HEK293 (cell line): ENCODE results near the gene PBX3.
"Not testable (repeated sequence)": the region's sequence is repeated elsewhere in the genome, so short reads cannot be mapped to it uniquely, and the experiment has no call there.

ENCODE experiments used
- CTCF ChIA-PET: fragments of 350-600 bp; formaldehyde crosslinking; extraction: SDS; loops from one replicate; lab custom pipeline; 2021; ENCODE audit warnings: antibody characterized with exemption; lab: Yijun Ruan, JAX
- POLR2A ChIA-PET: fragments of 300-600 bp; formaldehyde crosslinking; extraction: SDS; loops from one replicate; lab custom pipeline; 2020; ENCODE audit warnings: antibody characterized with exemption, inconsistent platforms; lab: Yijun Ruan, JAX
- H3K27ac ChIP-seq: fragments of 200-500 bp; sonication (Bioruptor generic); 2 replicates; pipeline ENCODE4 v1.5.1; 2014; ENCODE audit warnings: low read depth, low read length, control low read depth, inconsistent platforms; ENCODE audit errors: extremely low read depth
- H3K36me3 ChIP-seq, 2 experiments: fragments of 200-500 bp in 1 of 2; sonication (Bioruptor generic) in 1 of 2; 1 replicate in 1 of 2; 2 replicates in 1 of 2; pipeline ENCODE4 v1.5.1; 2014 to 2017; ENCODE audit warnings: inconsistent platforms in 2 of 2, low read length in 2 of 2; ENCODE audit not compliant: control insufficient read depth in 2 of 2, insufficient read depth in 1 of 2
- H3K4me1 ChIP-seq: fragments of 200-500 bp; sonication (Bioruptor generic); 2 replicates; pipeline ENCODE4 v1.5.1; 2014; ENCODE audit warnings: mild to moderate bottlenecking, low read length, inconsistent platforms; ENCODE audit not compliant: control insufficient read depth, insufficient read depth
- H3K4me3 ChIP-seq: 2 replicates; pipeline ENCODE4 v1.5.1; 2011; ENCODE audit warnings: low read depth, mild to moderate bottlenecking, control low read depth, low read length, moderate library complexity
- H3K9me3 ChIP-seq: fragments of 200-500 bp; sonication (Bioruptor generic); 2 replicates; pipeline ENCODE4 v1.5.1; 2014; ENCODE audit warnings: low read depth, low read length, inconsistent platforms; ENCODE audit not compliant: control insufficient read depth, insufficient read depth
- EGR2 ChIP-seq: fragments of 450-650 bp; formaldehyde crosslinking; IDR thresholded peaks from 2 replicates; pipeline ENCODE4 v1.5.1; 2016; ENCODE audit warnings: low read depth, missing biosample characterization, missing genetic modification characterization
- GLIS1 ChIP-seq: fragments of 450-650 bp; formaldehyde crosslinking; IDR thresholded peaks from 2 replicates; pipeline ENCODE4 v1.5.1; 2016; ENCODE audit warnings: missing biosample characterization, missing genetic modification characterization
- GLIS2 ChIP-seq: fragments of 450-650 bp; formaldehyde crosslinking; IDR thresholded peaks from 2 replicates; pipeline ENCODE4 v1.5.1; 2016; ENCODE audit warnings: missing biosample characterization, missing genetic modification characterization
- OVOL3 ChIP-seq: fragments of 450-650 bp; formaldehyde crosslinking; IDR thresholded peaks from 2 replicates; pipeline ENCODE4 v1.5.1; 2016; ENCODE audit warnings: missing biosample characterization, missing genetic modification characterization
- PRDM1 ChIP-seq: fragments of 450-650 bp; formaldehyde crosslinking; IDR thresholded peaks from 2 replicates; pipeline ENCODE4; 2016; ENCODE audit warnings: missing biosample characterization, missing genetic modification characterization
- ZEB2 ChIP-seq: fragments of 450-650 bp; formaldehyde crosslinking; IDR thresholded peaks from 2 replicates; pipeline ENCODE4 v1.5.1; 2016; ENCODE audit warnings: missing biosample characterization, missing genetic modification characterization
- ZFP3 ChIP-seq: fragments of 450-650 bp; formaldehyde crosslinking; IDR thresholded peaks from 2 replicates; pipeline ENCODE4 v1.5.1; 2016; ENCODE audit warnings: low read depth, missing biosample characterization, missing genetic modification characterization
- ZIC2 ChIP-seq: fragments of 450-650 bp; formaldehyde crosslinking; IDR thresholded peaks from 2 replicates; pipeline ENCODE4 v1.5.1; 2016; ENCODE audit warnings: missing biosample characterization, missing genetic modification characterization
- ZNF138 ChIP-seq: fragments of 450-650 bp; formaldehyde crosslinking; IDR thresholded peaks from 2 replicates; pipeline ENCODE4 v1.5.1; 2016; ENCODE audit warnings: missing biosample characterization, missing genetic modification characterization, borderline replicate concordance
- ZNF146 ChIP-seq: fragments of 450-650 bp; formaldehyde crosslinking; IDR thresholded peaks from 2 replicates; pipeline ENCODE4 v1.5.1; 2016; ENCODE audit warnings: missing biosample characterization, missing genetic modification characterization
- ZNF155 ChIP-seq: fragments of 450-650 bp; formaldehyde crosslinking; IDR thresholded peaks from 2 replicates; pipeline ENCODE4 v1.5.1; 2016; ENCODE audit warnings: missing biosample characterization, missing genetic modification characterization
- ZNF302 ChIP-seq: fragments of 450-650 bp; formaldehyde crosslinking; IDR thresholded peaks from 2 replicates; pipeline ENCODE4 v1.5.1; 2016; ENCODE audit warnings: missing biosample characterization, missing genetic modification characterization, low read depth
- ZNF555 ChIP-seq: fragments of 450-650 bp; formaldehyde crosslinking; conservative IDR thresholded peaks from 2 replicates; pipeline ENCODE4 v1.5.1; 2017; ENCODE audit warnings: missing biosample characterization, mild to moderate bottlenecking, missing genetic modification characterization, inconsistent platforms
- ZNF660 ChIP-seq: fragments of 450-650 bp; IDR thresholded peaks from 2 replicates; pipeline ENCODE4 v1.5.1; 2018; ENCODE audit warnings: missing biosample characterization, mild to moderate bottlenecking, missing genetic modification characterization
- ZNF670 ChIP-seq: fragments of 450-650 bp; formaldehyde crosslinking; IDR thresholded peaks from 2 replicates; pipeline ENCODE4 v1.5.1; 2016; ENCODE audit warnings: missing biosample characterization, missing genetic modification characterization, low read depth
- ZSCAN23 ChIP-seq: fragments of 450-650 bp; formaldehyde crosslinking; IDR thresholded peaks from 2 replicates; pipeline ENCODE4 v1.5.1; 2016; ENCODE audit warnings: missing biosample characterization, missing genetic modification characterization
- TF ChIP-seq, protein P1 (sequence below): fragments of 450-650 bp; formaldehyde crosslinking; IDR thresholded peaks from 2 replicates; pipeline ENCODE4 v1.5.1; 2016; ENCODE audit warnings: missing biosample characterization, missing genetic modification characterization, low read depth
- TF ChIP-seq, protein P2 (sequence below): fragments of 450-650 bp; formaldehyde crosslinking; IDR thresholded peaks from 2 replicates; pipeline ENCODE4 v1.5.1; 2016; ENCODE audit warnings: missing biosample characterization, missing genetic modification characterization
- TF ChIP-seq, protein P3 (sequence below): fragments of 450-650 bp; formaldehyde crosslinking; IDR thresholded peaks from 2 replicates; pipeline ENCODE4 v1.5.1; 2016; ENCODE audit warnings: missing biosample characterization, missing genetic modification characterization, borderline replicate concordance

The PBX3 gene

DNA sequence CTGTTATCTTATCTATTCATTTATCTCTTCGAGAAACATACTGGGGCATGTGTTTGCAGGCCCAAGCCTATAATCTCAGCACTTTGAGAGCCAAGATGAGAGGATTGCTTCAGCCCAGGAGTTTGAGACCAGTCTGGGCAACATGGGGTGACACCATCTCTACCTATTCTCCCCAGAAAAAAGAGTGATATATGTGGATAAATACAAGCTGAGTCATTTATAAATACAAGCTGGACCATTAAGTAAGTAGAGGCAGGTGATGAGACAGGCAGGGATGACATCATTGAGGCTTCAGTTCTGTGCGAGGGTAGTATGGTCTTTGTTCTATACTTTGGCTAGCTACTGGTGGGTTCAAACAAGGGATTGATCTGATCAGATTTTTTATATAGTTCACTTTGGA, 25.6 kb downstream of the PBX3 start:
- no peak overlapping the region for H3K4me3 ChIP-seq
- CTCF ChIA-PET: interaction anchor here (0.7 kb wide), 1 partner anchor 8 kb away, joined by 4 read pairs; no protein-coding TSS in a partner anchor
- no peaks in the 10 kb centered on the region for H3K36me3 ChIP-seq
- no peak overlapping the region for H3K27ac ChIP-seq
- TF ChIP-seq EGR2 (tag by site-specific recombination) (no peak), ZIC2 (no peak)
- TF ChIP-seq, protein P1, sequence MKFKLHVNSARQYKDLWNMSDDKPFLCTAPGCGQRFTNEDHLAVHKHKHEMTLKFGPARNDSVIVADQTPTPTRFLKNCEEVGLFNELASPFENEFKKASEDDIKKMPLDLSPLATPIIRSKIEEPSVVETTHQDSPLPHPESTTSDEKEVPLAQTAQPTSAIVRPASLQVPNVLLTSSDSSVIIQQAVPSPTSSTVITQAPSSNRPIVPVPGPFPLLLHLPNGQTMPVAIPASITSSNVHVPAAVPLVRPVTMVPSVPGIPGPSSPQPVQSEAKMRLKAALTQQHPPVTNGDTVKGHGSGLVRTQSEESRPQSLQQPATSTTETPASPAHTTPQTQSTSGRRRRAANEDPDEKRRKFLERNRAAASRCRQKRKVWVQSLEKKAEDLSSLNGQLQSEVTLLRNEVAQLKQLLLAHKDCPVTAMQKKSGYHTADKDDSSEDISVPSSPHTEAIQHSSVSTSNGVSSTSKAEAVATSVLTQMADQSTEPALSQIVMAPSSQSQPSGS: peak; percentile 52; the same call in 1 of the 2 replicates
- TF ChIP-seq, all 188 proteins: peak for 1
- Histone ChIP-seq H3K4me1 (no peaks in the 10 kb centered on the region; the same call in 1 of the 2 replicates), H3K9me3 (no peaks in the 10 kb centered on the region)
- POLR2A ChIA-PET: no interaction called here

DNA sequence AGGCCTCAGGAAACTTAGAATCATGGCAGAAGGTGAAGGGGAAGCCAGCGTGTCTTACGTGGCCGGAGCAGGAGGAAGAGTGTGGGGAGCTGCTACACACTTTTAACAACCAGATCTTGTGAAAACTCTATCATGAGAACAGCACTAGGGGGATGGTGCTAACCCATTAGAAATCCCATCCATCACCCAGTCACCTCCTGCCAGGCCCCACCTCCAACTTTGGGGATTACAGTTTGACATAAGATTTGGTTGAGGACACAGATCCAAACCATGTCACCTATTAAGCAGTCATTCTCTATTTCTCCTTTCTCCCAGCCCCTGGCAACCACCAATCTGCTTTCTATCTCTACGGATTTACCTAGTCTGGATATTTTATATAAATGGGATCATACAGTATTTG, 26.9 kb downstream of the PBX3 start:
- CTCF ChIA-PET: interaction anchor here (0.6 kb wide), 2 partner anchors 147 to 171 kb away, joined by 3 read pairs; no protein-coding TSS in a partner anchor
- Histone ChIP-seq H3K36me3 (no peaks in the 10 kb centered on the region), H3K9me3 (no peaks in the 10 kb centered on the region), H3K4me1 (no peaks in the 10 kb centered on the region; the same call in 1 of the 2 replicates), H3K27ac (no peak overlapping the region), H3K4me3 (no peak overlapping the region)
- POLR2A ChIA-PET: no interaction called here
- TF ChIP-seq OVOL3 (tag by site-specific recombination) (no peak), ZFP3 (tag by site-specific recombination) (no peak), ZEB2 (tag by site-specific recombination) (no peak), ZNF660 (tag by site-specific recombination) (no peak), ZNF555 (tag by site-specific recombination) (no peak), GLIS2 (no peak), ZNF138 (tag by site-specific recombination) (no peak), ZNF155 (no peak), ZNF146 (tag by site-specific recombination) (no peak), ZNF670 (tag by site-specific recombination) (no peak), ZIC2 (no peak), ZNF302 (tag by site-specific recombination) (no peak), ZSCAN23 (no peak), PRDM1 (tag by site-specific recombination) (no peak)
- TF ChIP-seq, protein P2, sequence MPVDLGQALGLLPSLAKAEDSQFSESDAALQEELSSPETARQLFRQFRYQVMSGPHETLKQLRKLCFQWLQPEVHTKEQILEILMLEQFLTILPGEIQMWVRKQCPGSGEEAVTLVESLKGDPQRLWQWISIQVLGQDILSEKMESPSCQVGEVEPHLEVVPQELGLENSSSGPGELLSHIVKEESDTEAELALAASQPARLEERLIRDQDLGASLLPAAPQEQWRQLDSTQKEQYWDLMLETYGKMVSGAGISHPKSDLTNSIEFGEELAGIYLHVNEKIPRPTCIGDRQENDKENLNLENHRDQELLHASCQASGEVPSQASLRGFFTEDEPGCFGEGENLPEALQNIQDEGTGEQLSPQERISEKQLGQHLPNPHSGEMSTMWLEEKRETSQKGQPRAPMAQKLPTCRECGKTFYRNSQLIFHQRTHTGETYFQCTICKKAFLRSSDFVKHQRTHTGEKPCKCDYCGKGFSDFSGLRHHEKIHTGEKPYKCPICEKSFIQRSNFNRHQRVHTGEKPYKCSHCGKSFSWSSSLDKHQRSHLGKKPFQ (tag by site-specific recombination): no peak
- TF ChIP-seq, protein P3, sequence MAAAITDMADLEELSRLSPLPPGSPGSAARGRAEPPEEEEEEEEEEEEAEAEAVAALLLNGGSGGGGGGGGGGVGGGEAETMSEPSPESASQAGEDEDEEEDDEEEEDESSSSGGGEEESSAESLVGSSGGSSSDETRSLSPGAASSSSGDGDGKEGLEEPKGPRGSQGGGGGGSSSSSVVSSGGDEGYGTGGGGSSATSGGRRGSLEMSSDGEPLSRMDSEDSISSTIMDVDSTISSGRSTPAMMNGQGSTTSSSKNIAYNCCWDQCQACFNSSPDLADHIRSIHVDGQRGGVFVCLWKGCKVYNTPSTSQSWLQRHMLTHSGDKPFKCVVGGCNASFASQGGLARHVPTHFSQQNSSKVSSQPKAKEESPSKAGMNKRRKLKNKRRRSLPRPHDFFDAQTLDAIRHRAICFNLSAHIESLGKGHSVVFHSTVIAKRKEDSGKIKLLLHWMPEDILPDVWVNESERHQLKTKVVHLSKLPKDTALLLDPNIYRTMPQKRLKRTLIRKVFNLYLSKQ (tag by site-specific recombination): no peak

DNA sequence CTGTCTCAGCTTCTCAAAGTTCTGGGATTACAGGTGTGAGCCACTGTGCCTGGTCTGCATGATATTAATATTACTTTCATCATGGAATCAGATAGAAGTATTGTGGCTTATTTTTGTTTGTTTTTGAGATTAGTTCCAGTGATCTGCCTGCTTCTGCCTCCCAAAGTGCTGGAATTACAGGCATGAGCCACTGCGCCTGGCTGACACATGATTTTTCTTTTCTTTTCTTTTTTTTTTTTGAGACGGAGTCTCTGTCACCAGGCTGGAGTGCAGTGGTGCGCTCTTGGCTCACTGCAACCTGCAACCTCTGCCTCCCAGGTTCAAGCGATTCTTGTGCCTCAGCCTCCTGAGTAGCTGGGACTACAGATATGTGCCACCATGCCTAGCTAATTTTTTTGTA, 29.6 kb downstream of the PBX3 start:
- H3K4me3 ChIP-seq, POLR2A ChIA-PET, CTCF ChIA-PET, H3K27ac ChIP-seq, H3K9me3 ChIP-seq, H3K36me3 ChIP-seq, H3K4me1 ChIP-seq: not testable (repeated sequence)
- TF ChIP-seq GLIS1: peak; percentile 30; the same call in 1 of the 2 replicates

DNA sequence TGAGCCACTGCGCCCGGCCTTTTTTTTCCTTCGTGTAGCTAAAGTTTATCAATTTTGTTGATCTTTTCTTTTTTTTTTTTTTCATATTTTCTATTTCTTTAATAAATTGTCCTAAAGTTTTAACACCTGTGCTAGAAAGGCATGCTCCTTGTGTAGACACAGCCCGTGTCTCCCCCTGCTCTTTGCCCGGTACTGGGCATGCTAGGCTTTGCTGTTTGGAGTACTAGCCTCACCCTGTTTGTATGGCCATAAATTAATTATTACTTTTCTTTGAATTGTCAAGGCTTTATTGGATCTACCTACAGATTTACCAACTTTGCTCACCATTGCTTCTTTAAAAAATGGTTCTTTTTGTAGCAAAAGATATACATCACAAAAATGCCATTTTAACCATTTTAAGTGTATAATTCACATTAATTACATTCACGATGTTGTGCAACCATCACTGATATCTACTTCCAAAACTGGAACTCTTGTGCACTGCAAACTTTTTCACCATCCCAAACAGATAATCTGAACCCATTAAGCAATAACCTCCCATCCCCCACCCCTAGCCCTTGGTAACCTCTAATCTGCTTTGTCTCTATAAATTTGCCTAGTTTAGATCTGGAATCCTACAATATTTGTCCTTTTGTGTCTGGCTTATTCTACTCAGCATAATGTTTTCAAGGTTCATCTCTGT, 31.5 kb downstream of the PBX3 start:
- H3K4me1 ChIP-seq, H3K9me3 ChIP-seq, POLR2A ChIA-PET, H3K4me3 ChIP-seq, H3K36me3 ChIP-seq, CTCF ChIA-PET, H3K27ac ChIP-seq: not testable (repeated sequence)

DNA sequence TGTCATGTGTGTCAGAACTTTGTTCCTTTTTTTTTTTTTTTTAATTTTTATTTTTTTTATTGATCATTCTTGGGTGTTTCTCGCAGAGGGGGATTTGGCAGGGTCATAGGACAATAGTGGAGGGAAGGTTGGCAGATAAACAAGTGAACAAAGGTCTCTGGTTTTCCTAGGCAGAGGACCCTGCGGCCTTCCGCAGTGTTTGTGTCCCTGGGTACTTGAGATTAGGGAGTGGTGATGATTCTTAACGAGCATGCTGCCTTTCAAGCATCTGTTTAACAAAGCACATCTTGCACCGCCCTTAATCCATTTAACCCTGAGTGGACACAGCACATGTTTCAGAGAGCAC, 32.0 kb downstream of the PBX3 start:
- H3K4me3 ChIP-seq, CTCF ChIA-PET, H3K9me3 ChIP-seq, H3K4me1 ChIP-seq, H3K27ac ChIP-seq, POLR2A ChIA-PET, H3K36me3 ChIP-seq: not testable (repeated sequence)
